ENCODE measurements around the gene CPNE6.

CPNE6 gene

GRCh38 chr14:24058951-24059475, 12.3 kb upstream of the CPNE6 start:
- Histone ChIP-seq H3K4me3 (replicated peaks; ENCODE audit: low read depth, low read length) (no peak overlapping the region), H3K36me3 (ENCODE audit: control insufficient read depth, insufficient read depth, low read length) (no peaks in the 10 kb centered on the region), H3K27me3 (replicated peaks; ENCODE audit: control insufficient read depth, insufficient read depth, low read length) (no peaks in the 10 kb centered on the region)
- DNase-seq (ENCODE audit: extremely low read depth, insufficient read length): no peak
- no peak for TF ChIP-seq CTCF (IDR thresholded peaks at IDR 0.05; ENCODE audit: insufficient read depth, low read length, poor library complexity, severe bottlenecking)

GRCh38 chr14:24059841-24060388, 11.4 kb upstream of the CPNE6 start:
- no peak overlapping the region for H3K4me3 ChIP-seq (replicated peaks; ENCODE audit: low read depth, low read length)
- TF ChIP-seq CTCF (IDR thresholded peaks at IDR 0.05; ENCODE audit: insufficient read depth, low read length, poor library complexity, severe bottlenecking): no peak
- no peak for DNase-seq (ENCODE audit: extremely low read depth, insufficient read length)

GRCh38 chr14:24060443-24060842, 10.9 kb upstream of the CPNE6 start:
- TF ChIP-seq CTCF (IDR thresholded peaks at IDR 0.05; ENCODE audit: insufficient read depth, low read length, poor library complexity, severe bottlenecking): no peak
- no peaks in the 10 kb centered on the region for H3K36me3 ChIP-seq (ENCODE audit: control insufficient read depth, insufficient read depth, low read length)
- no peak for DNase-seq (ENCODE audit: extremely low read depth, insufficient read length)
- H3K27me3 ChIP-seq (replicated peaks; ENCODE audit: control insufficient read depth, insufficient read depth, low read length): no peaks in the 10 kb centered on the region
- no peak overlapping the region for H3K4me3 ChIP-seq (replicated peaks; ENCODE audit: low read depth, low read length)

More at GRCh38 chr14:24059841-24060388, 11.4 kb upstream of the CPNE6 start:
- H3K27me3 ChIP-seq (replicated peaks; ENCODE audit: control insufficient read depth, insufficient read depth, low read length): no peaks in the 10 kb centered on the region
- H3K36me3 ChIP-seq (ENCODE audit: control insufficient read depth, insufficient read depth, low read length): no peaks in the 10 kb centered on the region

GRCh38 chr14:24060984-24061913, 10.1 kb upstream of the CPNE6 start:
- no peaks in the 10 kb centered on the region for H3K27me3 ChIP-seq (replicated peaks; ENCODE audit: control insufficient read depth, insufficient read depth, low read length)
- TF ChIP-seq CTCF (IDR thresholded peaks at IDR 0.05; ENCODE audit: insufficient read depth, low read length, poor library complexity, severe bottlenecking): no peak
- DNase-seq (ENCODE audit: extremely low read depth, insufficient read length): no peak

GRCh38 chr14:24062216-24062980, 9.0 kb upstream of the CPNE6 start:
- Histone ChIP-seq H3K4me3 (replicated peaks; ENCODE audit: low read depth, low read length) (no peak overlapping the region), H3K36me3 (ENCODE audit: control insufficient read depth, insufficient read depth, low read length) (no peaks in the 10 kb centered on the region)
- no peak for DNase-seq (ENCODE audit: extremely low read depth, insufficient read length)

More at GRCh38 chr14:24060984-24061913, 10.1 kb upstream of the CPNE6 start:
- no peak overlapping the region for H3K4me3 ChIP-seq (replicated peaks; ENCODE audit: low read depth, low read length)
- no peaks in the 10 kb centered on the region for H3K36me3 ChIP-seq (ENCODE audit: control insufficient read depth, insufficient read depth, low read length)

More at GRCh38 chr14:24062216-24062980, 9.0 kb upstream of the CPNE6 start:
- H3K27me3 ChIP-seq (replicated peaks; ENCODE audit: control insufficient read depth, insufficient read depth, low read length): no peaks in the 10 kb centered on the region
- no peak for TF ChIP-seq CTCF (IDR thresholded peaks at IDR 0.05; ENCODE audit: insufficient read depth, low read length, poor library complexity, severe bottlenecking)
